CD4-positive, alpha-beta T cell (primary cell): ENCODE measurements around the gene COL6A5. TPM values are rescaled to one million over a fixed set of nuclear protein-coding genes. Genes with fewer than 3 reads are reported as not detected.
"Not testable (repeated sequence)": the region's sequence is repeated elsewhere in the genome, so short reads cannot be mapped to it uniquely, and the experiment has no call there.

Experiments used
- ATAC-seq: fragments of 200-7000 bp; cut with Tn5 transposase; one replicate; pipeline ENCODE4 v1.10.0; 2022; ENCODE audit warnings: mild to moderate bottlenecking; ENCODE audit not compliant: poor library complexity
- CTCF ChIA-PET: fragments of 350-600 bp; sonication (Branson Sonifier 250); formaldehyde crosslinking; loops from one replicate; lab custom pipeline; 2021; ENCODE audit warnings: antibody characterized with exemption, inconsistent platforms; lab: Charles Lee
- POLR2A ChIA-PET: fragments of 350-600 bp; sonication (Branson Sonifier 250); formaldehyde crosslinking; loops from one replicate; lab custom pipeline; 2021; ENCODE audit warnings: antibody characterized with exemption, inconsistent platforms; lab: Charles Lee
- DNase-seq, 14 experiments: peaks; one replicate each; pipeline ENCODE4 v3.0.0-alpha.2; 2013 to 2020; ENCODE audit warnings: mixed read lengths in 2 of 14
- H3K27ac ChIP-seq, 2 donors: one replicate each; pipeline versions ENCODE4 v1.5.1 to v1.7.0; 2013; ENCODE audit warnings: low read length in 2 of 2, low read depth in 1 of 2, mild to moderate bottlenecking in 1 of 2
- H3K27me3 ChIP-seq, 2 experiments: 1 replicate in 1 of 2; 2 replicates in 1 of 2; pipeline versions ENCODE4 v1.6.1 to v1.7.0; 2013; ENCODE audit warnings: low read length in 2 of 2, control low read depth in 1 of 2, mild to moderate bottlenecking in 1 of 2, moderate library complexity in 1 of 2; ENCODE audit not compliant: insufficient read depth in 2 of 2, control insufficient read depth in 1 of 2
- H3K36me3 ChIP-seq: one replicate; pipeline ENCODE4 v1.6.1; 2013; ENCODE audit warnings: low read length, control low read depth; ENCODE audit not compliant: insufficient read depth
- H3K4me1 ChIP-seq: one replicate; pipeline ENCODE4 v1.6.1; 2013; ENCODE audit warnings: low read length, control low read depth; ENCODE audit not compliant: insufficient read depth
- H3K4me3 ChIP-seq: one replicate; pipeline ENCODE4 v1.5.1; 2013; ENCODE audit warnings: mild to moderate bottlenecking, low read length, moderate library complexity
- H3K9me3 ChIP-seq, 2 experiments: 1 replicate in 1 of 2; 2 replicates in 1 of 2; pipeline versions ENCODE4 v1.6.1 to v1.7.0; 2013; ENCODE audit warnings: low read length in 2 of 2, mild to moderate bottlenecking in 2 of 2, control low read depth in 1 of 2, moderate library complexity in 1 of 2; ENCODE audit not compliant: control insufficient read depth in 1 of 2, insufficient read depth in 1 of 2
- H3K27ac Mint-ChIP-seq: one replicate; pipeline ENCODE4 v1.8.0; 2020; ENCODE audit warnings: mixed read lengths
- H3K27me3 Mint-ChIP-seq: one replicate; pipeline ENCODE4 v1.8.0; 2021; ENCODE audit warnings: mixed read lengths
- H3K36me3 Mint-ChIP-seq: one replicate; pipeline ENCODE4 v1.8.0; 2021; ENCODE audit warnings: low read depth, mixed read lengths
- H3K4me1 Mint-ChIP-seq: one replicate; pipeline ENCODE4 v1.8.0; 2021; ENCODE audit warnings: low read depth, mixed read lengths
- H3K4me3 Mint-ChIP-seq: one replicate; pipeline ENCODE4 v1.8.0; 2020; ENCODE audit warnings: mild to moderate bottlenecking, mixed read lengths
- H3K9me3 Mint-ChIP-seq: one replicate; pipeline ENCODE4 v1.8.0; 2020; ENCODE audit warnings: mixed read lengths
- intact Hi-C, 2 experiments: fragments of 100-400 bp; cut with DNase I in 1 of 2; cut with micrococcal nuclease in 1 of 2; formaldehyde crosslinking; loops; one replicate each; pipeline versions ENCODE4 v1.15.1 to v1.9.0; 2023 to 2025; cut with DNase I, micrococcal nuclease
- total RNA-seq, 174 experiments: library from RNA in 2 of 174; stranded (reverse) in 2 of 174; gene quantifications; one replicate each; pipeline ENCODE4 v1.2.3 and lab custom pipeline; 2021 to 2026
- TF ChIP-seq, protein P1 (sequence below): fragments of 200-600 bp; IDR thresholded peaks from one replicate; pipeline ENCODE4 v1.8.0; 2022; ENCODE audit warnings: antibody characterized with exemption, mild to moderate bottlenecking

Gene COL6A5
- total RNA-seq, 2 experiments from 2014 or later = not detected

DNA sequence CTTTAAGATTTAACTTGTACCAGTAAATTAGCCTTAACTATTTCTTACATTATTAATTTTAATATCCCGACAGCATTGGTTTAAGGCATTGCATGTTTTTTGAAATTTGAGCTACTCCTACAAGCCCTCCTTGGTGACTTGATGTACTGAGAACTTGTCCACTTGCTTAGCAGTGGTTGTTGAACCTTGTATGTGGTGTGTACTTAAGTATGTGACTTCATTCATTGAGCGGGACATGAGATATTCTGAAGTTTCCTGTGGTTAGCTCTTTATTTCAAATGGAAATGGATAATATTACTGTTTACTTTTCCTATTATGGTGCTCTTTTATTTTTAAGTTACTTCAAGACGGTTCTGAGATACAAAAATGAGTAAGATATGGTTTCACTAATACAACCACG lies 3.6 kb upstream of the COL6A5 start:
- no peak for ATAC-seq
- ChIA-PET POLR2A (no interaction called here), CTCF (no interaction called here)
- Histone ChIP-seq H3K4me3 (no peak overlapping the region), H3K27me3 (peaks cover 17 to 31% of the 10 kb centered on the region in 2 experiments), H3K36me3 (no peaks in the 10 kb centered on the region), H3K4me1 (peaks cover 3% of the 10 kb centered on the region), H3K9me3 (peaks cover 0 to 4% of the 10 kb centered on the region in 2 experiments), H3K27ac (no peak overlapping the region)
- peaks cover 45% of the 10 kb centered on the region for H3K27me3 Mint-ChIP-seq
- TF ChIP-seq, protein P1, sequence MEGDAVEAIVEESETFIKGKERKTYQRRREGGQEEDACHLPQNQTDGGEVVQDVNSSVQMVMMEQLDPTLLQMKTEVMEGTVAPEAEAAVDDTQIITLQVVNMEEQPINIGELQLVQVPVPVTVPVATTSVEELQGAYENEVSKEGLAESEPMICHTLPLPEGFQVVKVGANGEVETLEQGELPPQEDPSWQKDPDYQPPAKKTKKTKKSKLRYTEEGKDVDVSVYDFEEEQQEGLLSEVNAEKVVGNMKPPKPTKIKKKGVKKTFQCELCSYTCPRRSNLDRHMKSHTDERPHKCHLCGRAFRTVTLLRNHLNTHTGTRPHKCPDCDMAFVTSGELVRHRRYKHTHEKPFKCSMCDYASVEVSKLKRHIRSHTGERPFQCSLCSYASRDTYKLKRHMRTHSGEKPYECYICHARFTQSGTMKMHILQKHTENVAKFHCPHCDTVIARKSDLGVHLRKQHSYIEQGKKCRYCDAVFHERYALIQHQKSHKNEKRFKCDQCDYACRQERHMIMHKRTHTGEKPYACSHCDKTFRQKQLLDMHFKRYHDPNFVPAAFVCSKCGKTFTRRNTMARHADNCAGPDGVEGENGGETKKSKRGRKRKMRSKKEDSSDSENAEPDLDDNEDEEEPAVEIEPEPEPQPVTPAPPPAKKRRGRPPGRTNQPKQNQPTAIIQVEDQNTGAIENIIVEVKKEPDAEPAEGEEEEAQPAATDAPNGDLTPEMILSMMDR = no peak
- H3K4me1 Mint-ChIP-seq = no peaks in the 10 kb centered on the region
- H3K4me3 Mint-ChIP-seq = no peak overlapping the region
- no peaks in the 10 kb centered on the region for H3K36me3 Mint-ChIP-seq
- intact Hi-C loops = no loop called here
- no peak overlapping the region for H3K27ac Mint-ChIP-seq
- H3K9me3 Mint-ChIP-seq = peaks cover 19% of the 10 kb centered on the region
- no peak for DNase-seq

DNA sequence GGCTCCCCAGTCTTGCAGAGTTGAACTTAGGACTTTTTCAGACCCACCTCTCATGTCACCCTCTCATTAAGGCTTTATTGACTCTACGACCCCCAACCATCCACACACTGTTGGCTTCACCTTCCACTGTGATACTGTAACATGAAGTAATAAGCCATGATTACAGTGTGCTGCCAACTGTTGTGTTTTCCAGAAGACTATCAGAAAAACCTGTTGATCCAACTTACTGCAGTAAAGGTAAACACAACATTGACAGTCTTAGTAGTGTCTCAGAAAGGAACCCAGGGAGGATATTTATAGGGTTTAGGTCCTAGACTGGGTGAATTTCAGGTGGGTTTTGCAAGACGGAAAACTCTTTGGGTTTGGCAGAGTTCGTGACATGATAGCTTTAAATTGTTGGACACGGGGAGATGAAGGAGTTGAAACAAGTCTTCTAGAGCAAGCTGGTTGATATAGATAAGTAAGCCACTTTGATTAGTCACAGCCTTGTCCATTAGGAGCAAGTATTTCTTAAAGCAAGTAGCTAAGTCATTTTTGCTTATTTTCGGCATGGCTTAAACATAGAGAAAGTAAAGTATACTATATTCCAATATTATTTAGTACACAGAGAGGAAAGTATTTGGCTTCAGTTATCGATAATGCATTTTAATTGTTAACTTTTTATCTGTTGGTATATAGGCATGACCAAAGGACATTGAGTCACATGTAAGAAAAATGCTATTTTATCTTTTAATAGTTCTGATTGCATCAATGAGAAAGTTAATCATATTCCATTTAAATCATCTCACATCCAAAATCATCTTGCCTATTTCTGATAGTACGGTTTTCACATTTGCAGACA lies 2.4 kb upstream of the COL6A5 start:
- no peak for DNase-seq
- no peaks in the 10 kb centered on the region for H3K36me3 Mint-ChIP-seq
- intact Hi-C loops = no loop called here
- H3K9me3 ChIP-seq = peaks cover 0 to 4% of the 10 kb centered on the region in 2 experiments
- ChIA-PET CTCF (no interaction called here), POLR2A (no interaction called here)
- TF ChIP-seq, protein P1 = no peak
- peaks cover 55% of the 10 kb centered on the region for H3K27me3 Mint-ChIP-seq
- ATAC-seq = no peak
- H3K27ac Mint-ChIP-seq = no peak overlapping the region
- no peaks in the 10 kb centered on the region for H3K4me1 Mint-ChIP-seq
- no peak overlapping the region for H3K4me3 Mint-ChIP-seq
- no peaks in the 10 kb centered on the region for H3K36me3 ChIP-seq
- H3K4me3 ChIP-seq = no peak overlapping the region
- H3K4me1 ChIP-seq = peaks cover 3% of the 10 kb centered on the region
- H3K27ac ChIP-seq = no peak overlapping the region
- H3K9me3 Mint-ChIP-seq = peaks cover 12% of the 10 kb centered on the region
- peaks cover 17 to 34% of the 10 kb centered on the region in 2 experiments for H3K27me3 ChIP-seq

DNA sequence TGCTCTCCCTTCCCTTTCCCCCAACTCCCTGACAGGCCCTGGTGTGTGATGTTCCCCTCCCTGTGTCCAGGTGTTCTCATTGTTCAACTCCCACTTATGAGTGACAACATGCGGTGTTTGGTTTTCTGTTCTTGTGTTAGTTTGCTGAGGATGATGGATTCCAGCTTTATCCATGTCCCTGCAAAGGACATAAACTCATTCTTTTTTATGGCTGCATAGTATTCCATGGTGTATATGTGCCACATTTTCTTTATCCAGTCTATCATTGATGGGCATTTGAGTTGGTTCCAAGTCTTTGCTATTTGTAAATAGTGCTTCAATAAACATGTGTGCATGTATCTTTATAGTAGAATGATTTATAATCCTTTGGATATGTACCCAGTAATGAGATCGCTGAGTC lies 2.8 kb downstream of the COL6A5 start:
- CTCF ChIA-PET, intact Hi-C loops, H3K27ac ChIP-seq, H3K36me3 ChIP-seq, H3K9me3 ChIP-seq, H3K36me3 Mint-ChIP-seq, H3K4me3 ChIP-seq, H3K4me1 ChIP-seq, H3K4me1 Mint-ChIP-seq, ATAC-seq, DNase-seq, H3K4me3 Mint-ChIP-seq, POLR2A ChIA-PET, H3K27ac Mint-ChIP-seq, H3K9me3 Mint-ChIP-seq: not testable (repeated sequence)
- H3K27me3 ChIP-seq = peaks cover 17 to 25% of the 10 kb centered on the region in 2 experiments
- H3K27me3 Mint-ChIP-seq = peaks cover 63% of the 10 kb centered on the region
